ENCODE measurements around the gene ZNF540.

ZNF540 gene

DNA sequence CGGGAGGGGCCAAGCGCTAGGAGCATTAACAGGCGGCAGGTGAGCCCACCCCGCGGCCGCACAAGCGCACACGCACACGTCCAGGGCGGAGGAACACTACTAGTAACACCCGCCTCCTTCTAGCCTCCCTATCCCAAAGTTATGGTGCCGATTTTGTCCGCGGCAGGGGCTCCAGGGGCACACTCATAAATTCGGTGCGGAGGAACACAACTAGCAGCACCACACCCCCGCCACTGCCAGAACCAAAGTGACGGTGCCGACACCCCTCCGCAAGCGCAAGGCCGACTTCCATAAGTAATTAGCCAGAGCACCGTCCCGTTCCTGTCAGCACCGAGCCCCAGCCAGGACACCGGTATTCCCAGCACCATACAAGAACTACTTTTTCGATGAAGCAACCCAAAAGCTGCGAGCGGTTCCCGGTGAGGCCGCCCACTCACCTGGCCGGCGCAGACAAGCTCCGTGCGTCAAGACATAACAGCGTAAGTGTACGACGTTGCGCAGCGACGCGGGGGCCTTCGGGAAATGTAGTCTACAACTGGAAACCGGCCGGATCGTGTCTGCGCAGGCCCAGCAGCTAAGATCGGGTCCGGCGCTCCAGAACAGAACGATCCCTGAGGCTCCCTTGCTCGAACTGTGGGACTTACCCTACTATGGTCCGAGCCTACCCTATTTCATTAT is at the start of gene ZNF540, which contains the start of gene ZNF571:
Gene ZNF540, plus strand, starts transcription at position 573 of the 678 bp plus-strand sequence. CDS start 3,572 bp downstream, outside the sequence.
Gene ZNF571, minus strand, starts transcription at position 489 of the 678 bp plus-strand sequence. CDS start 8,116 bp downstream, outside the sequence.
- TF ChIP-seq, protein P1, sequence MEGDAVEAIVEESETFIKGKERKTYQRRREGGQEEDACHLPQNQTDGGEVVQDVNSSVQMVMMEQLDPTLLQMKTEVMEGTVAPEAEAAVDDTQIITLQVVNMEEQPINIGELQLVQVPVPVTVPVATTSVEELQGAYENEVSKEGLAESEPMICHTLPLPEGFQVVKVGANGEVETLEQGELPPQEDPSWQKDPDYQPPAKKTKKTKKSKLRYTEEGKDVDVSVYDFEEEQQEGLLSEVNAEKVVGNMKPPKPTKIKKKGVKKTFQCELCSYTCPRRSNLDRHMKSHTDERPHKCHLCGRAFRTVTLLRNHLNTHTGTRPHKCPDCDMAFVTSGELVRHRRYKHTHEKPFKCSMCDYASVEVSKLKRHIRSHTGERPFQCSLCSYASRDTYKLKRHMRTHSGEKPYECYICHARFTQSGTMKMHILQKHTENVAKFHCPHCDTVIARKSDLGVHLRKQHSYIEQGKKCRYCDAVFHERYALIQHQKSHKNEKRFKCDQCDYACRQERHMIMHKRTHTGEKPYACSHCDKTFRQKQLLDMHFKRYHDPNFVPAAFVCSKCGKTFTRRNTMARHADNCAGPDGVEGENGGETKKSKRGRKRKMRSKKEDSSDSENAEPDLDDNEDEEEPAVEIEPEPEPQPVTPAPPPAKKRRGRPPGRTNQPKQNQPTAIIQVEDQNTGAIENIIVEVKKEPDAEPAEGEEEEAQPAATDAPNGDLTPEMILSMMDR (IDR thresholded peaks at IDR 0.05), result no peak
- no peak for TF ChIP-seq ZFX (IDR thresholded peaks at IDR 0.05; ENCODE audit: borderline replicate concordance)
- H3K27ac ChIP-seq, result peak within 1 kb of the TSS; percentile 96

DNA sequence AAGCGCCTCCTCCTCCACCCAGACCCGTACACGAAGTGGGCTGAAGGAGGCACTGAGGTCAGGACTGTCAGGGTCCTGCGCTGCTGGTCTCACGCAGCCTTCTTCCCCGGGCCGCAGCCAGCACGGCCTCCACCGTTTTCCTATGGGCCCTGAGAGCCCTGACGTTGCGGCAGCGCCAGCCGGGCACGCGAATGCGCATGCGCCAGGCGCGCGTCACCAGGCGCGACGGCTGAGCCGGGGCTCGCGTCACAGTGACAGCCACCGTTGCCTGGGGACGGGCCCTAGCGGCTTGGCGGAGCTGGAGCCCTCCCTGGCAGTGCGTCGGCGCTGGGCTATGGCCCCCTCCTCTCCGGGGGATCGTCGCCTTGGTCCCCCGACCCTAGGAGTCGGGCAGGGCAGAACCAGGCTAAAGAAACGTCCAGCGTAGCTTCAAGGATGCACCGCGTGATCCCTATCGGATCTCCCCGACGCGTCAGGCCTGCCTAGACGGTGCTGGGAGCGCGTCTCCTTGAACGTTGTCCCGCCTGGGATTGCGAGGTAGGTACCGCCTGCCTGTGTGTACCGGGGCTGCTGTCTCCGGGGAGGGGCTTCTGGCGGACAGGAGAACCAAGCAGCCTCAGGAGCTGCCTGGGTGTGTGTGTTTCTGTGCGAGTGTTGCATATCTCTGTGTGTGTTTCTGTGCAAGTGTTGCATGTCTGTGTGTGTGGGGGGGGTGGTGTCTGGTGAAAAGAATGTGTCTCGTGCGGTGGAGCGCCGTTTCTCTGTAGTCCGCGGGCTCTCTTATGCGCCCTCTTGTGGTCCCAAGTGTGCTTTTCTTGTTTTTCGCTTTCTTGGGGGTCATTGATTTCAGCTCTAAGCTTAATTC is 43.3 kb upstream of the ZNF540 start:
- peak overlapping the region; percentile 67 for H3K27ac ChIP-seq
- TF ChIP-seq, protein P1 (IDR thresholded peaks at IDR 0.05), result peak; percentile 75
- TF ChIP-seq ZFX (IDR thresholded peaks at IDR 0.05; ENCODE audit: borderline replicate concordance), result no peak

DNA sequence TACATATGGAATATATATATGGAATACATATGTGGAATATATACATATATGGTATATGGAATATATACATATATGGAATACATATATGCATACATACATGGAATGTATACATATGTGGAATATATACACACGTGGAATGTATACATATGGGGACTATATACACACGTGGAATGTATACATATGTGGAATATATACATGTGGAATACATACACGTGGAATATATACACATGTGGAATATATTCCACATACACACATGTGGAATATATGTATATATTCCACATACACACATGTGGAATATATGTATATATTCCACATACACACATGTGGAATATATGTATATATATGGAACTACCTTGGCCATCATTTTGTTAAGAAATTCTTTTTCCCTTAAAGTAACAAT is 31.2 kb upstream of the ZNF540 start:
- no peak overlapping the region for H3K27ac ChIP-seq
- TF ChIP-seq ZFX (IDR thresholded peaks at IDR 0.05; ENCODE audit: borderline replicate concordance), result no peak
- TF ChIP-seq, protein P1 (IDR thresholded peaks at IDR 0.05), result no peak

DNA sequence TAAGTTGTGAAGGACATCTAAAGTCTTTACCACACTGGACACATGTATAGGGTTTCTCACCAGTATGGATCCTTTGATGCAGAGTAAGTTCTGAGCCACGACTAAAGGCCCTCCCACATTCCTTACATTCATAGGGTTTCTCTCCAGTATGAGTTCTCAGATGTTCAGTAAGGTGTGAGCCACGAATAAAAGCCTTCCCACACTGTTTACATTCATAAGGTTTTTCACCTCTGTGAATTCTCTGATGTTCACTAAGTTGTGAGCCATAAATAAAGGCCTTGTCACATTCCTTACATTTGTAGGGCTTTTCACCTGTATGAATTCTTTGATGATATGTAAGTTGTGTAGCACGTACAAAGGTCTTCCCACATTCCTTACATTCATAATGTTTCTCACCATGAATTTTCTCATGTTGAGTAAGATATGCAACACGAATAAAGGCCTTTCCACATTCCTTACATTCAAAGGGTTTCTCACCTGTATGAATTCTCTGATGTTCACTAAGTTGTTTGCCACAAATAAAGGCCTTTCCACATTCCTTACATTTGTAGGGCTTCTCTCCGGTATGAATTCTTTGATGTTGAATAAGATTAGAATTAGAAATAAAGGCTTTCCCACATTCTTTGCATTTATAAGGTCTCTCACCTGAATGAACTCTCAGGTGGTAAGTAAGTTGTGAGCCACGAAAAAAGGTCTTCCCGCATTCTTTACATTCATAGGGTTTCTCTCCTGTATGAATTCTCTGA is 29.9 kb upstream of the ZNF540 start:
- H3K27ac ChIP-seq, result no peak overlapping the region
- TF ChIP-seq ZFX (IDR thresholded peaks at IDR 0.05; ENCODE audit: borderline replicate concordance), result no peak
- TF ChIP-seq, protein P1 (IDR thresholded peaks at IDR 0.05), result no peak

DNA sequence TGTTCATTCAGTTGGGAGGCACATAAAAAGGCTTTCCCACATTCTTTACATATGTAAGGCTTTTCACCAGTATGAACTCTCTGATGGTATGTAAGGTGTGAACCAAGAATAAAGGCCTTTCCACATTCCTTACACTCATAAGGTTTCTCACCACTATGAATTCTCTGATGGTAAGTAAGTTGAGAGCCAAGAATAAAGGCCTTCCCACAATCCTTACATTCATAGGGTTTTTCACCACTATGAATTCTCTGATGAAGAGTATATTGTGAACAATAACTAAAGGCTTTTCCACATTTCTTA is 29.4 kb upstream of the ZNF540 start:
- no peak for TF ChIP-seq ZFX (IDR thresholded peaks at IDR 0.05; ENCODE audit: borderline replicate concordance)
- TF ChIP-seq, protein P1 (IDR thresholded peaks at IDR 0.05), result no peak
- H3K27ac ChIP-seq, result no peak overlapping the region

DNA sequence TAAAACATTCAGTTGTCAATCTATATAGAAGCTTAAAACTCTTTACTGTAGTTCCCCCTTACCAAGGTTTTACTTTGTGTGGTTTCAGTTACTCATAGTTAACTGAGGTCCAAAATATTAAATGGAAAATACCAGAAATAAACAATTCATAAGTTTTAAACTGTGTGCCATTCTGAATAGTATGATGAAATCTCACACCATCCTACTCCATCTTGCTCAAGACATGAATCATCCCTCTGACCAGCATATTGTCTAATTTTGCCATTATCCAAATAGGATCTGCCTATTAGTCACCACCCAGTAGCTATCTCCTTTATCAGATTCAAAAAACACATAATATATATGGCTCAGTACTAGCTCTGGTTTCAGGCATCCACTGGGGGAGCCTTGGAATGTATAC is 22.5 kb upstream of the ZNF540 start:
- TF ChIP-seq ZFX (IDR thresholded peaks at IDR 0.05; ENCODE audit: borderline replicate concordance), result no peak
- TF ChIP-seq, protein P1 (IDR thresholded peaks at IDR 0.05), result no peak
- H3K27ac ChIP-seq, result no peak overlapping the region
